Anterior cingulate cortex (tissue), 58 donors: ENCODE measurements around the gene SIVA1.
A peak's percentile ranks its signal among the peaks of the same experiment; 100 is the strongest.

Source experiments
- DNase-seq, 58 donors: peaks; one replicate each; lab custom pipeline; 2025; lab: John Stamatoyannopoulos, UW

The SIVA1 gene

GRCh38 chr14:104780513-104781030, 27.6 kb downstream of the SIVA1 start:
- no peak for DNase-seq

- no peak for DNase-seq
Measured at GRCh38 chr14:104781271-104782077, 28.5 kb downstream of the SIVA1 start.

- no peak for DNase-seq
Measured at GRCh38 chr14:104782086-104782807, 29.3 kb downstream of the SIVA1 start.

- no peak for DNase-seq
Measured at GRCh38 chr14:104782808-104783139, 29.8 kb downstream of the SIVA1 start.

GRCh38 chr14:104783484-104784217, 30.7 kb downstream of the SIVA1 start:
- no peak for DNase-seq

GRCh38 chr14:104784218-104784568, 31.2 kb downstream of the SIVA1 start:
- no peak for DNase-seq

GRCh38 chr14:104784846-104785707, 32.1 kb downstream of the SIVA1 start:
- DNase-seq = peak in 17 of 58 donors; percentile 15 to 66 (median 33)

GRCh38 chr14:104785708-104786080, 32.7 kb downstream of the SIVA1 start:
- no peak for DNase-seq

- DNase-seq = peak in 1 of 58 donors; percentile 28
Measured at GRCh38 chr14:104786091-104786586, 33.2 kb downstream of the SIVA1 start.

GRCh38 chr14:104786726-104787675, 34.1 kb downstream of the SIVA1 start:
- no peak for DNase-seq

GRCh38 chr14:104787736-104788135, 34.8 kb downstream of the SIVA1 start:
- DNase-seq = no peak

- no peak for DNase-seq
Measured at GRCh38 chr14:104788161-104788818, 35.3 kb downstream of the SIVA1 start.

GRCh38 chr14:104788873-104789663, 36.1 kb downstream of the SIVA1 start:
- DNase-seq = no peak

GRCh38 chr14:104789752-104790743, 37.1 kb downstream of the SIVA1 start:
- no peak for DNase-seq

- no peak for DNase-seq
Measured at GRCh38 chr14:104791425-104791824, 38.5 kb downstream of the SIVA1 start.
